Activated naive CD8-positive, alpha-beta T cell treated with anti-CD3 and anti-CD28 coated beads, Interleukin-2, amount 50 U/mL, for 24 hours (primary cell): ENCODE measurements around the gene SARNP.
A peak's percentile ranks its signal among the peaks of the same experiment; 100 is the strongest.

ENCODE experiments used
- ATAC-seq: fragments of 150-1000 bp; cut with Tn5 transposase; one replicate; pipeline ENCODE4 v1.10.0; 2021
- DNase-seq: peaks from one replicate; pipeline ENCODE4 v3.0.0; 2021
- H3K27ac Mint-ChIP-seq: one replicate; pipeline ENCODE4 v1.8.0; 2021; ENCODE audit warnings: mild to moderate bottlenecking, mixed read lengths
- H3K27me3 Mint-ChIP-seq: one replicate; pipeline ENCODE4 v1.8.0; 2021; ENCODE audit warnings: mixed read lengths
- H3K36me3 Mint-ChIP-seq: one replicate; pipeline ENCODE4 v1.8.0; 2021; ENCODE audit warnings: low read depth, mixed read lengths
- H3K4me1 Mint-ChIP-seq: one replicate; pipeline ENCODE4 v1.8.0; 2021; ENCODE audit warnings: mixed read lengths
- H3K4me3 Mint-ChIP-seq: one replicate; pipeline ENCODE4 v1.8.0; 2021; ENCODE audit warnings: mild to moderate bottlenecking, moderate library complexity, mixed read lengths
- H3K9me3 Mint-ChIP-seq: one replicate; pipeline ENCODE4 v1.8.0; 2021; ENCODE audit warnings: mixed read lengths

The SARNP gene

DNA sequence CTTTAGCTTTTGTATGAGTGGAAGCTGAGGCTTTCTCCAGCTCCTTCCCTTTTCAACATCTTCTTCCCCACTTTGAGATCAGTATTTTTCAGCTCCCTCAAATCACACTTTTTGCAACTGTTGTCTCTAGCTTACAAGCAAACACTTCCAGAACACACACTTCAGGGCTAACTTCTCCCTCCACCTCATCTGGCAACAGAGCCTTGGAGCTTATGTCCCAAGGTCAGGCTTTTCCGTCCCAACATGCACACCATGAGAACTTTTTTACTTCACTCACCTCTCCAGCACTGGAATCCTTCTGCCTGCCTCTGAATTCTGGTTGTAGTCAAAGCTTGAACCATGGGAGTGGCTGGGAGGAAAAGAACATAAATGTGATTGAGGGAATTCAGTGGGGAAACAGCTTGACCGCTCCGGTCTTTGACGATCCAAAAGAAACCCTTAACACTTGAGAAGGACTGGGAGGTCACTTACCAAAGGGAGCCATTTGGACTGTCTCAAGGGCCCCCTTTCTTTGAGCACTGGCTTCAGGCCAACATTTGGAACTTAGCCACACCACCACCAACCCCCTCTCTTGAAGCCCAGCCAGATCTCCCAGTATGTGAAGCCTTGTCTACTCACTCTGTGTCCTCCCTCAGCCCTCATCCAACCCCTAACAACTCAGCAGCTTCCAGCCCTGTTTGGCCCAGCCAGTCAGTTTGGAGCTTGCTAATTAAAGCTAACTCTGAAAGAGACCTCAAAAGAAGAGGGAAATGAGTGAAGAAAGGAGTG is 105.6 kb downstream of the SARNP start:
- no peaks in the 10 kb centered on the region for H3K9me3 Mint-ChIP-seq
- H3K36me3 Mint-ChIP-seq = peaks cover 5% of the 10 kb centered on the region
- no peak overlapping the region for H3K27ac Mint-ChIP-seq
- H3K27me3 Mint-ChIP-seq = peaks cover 24% of the 10 kb centered on the region
- peaks cover 34% of the 10 kb centered on the region for H3K4me1 Mint-ChIP-seq
- DNase-seq = no peak
- H3K4me3 Mint-ChIP-seq = no peak overlapping the region
- no peak for ATAC-seq

DNA sequence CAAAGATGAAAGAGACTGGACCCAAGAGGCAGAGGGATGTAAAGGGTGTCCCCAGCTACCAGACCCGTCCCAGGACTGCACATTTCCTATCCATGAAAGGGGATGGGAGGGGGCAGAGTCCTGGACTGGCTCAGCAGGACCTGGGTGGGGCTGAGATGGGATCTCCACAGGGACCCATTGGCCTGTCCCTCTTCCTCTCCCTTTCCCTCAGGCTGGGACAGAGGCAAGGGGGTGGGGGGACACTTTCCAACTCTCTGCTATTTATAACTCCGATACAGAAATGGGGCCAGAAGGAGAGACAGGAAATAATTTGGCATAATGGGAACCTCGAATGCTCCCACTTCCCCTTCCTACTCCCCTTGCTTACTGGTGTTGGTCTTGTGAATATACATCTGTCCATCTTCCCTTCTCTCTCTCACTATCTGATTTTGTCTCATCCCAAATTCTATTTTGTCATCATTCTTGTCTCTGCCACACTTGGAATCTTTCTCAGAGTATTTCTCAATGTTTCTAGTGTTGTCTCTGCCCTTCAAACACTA is 108.8 kb downstream of the SARNP start:
- no peaks in the 10 kb centered on the region for H3K9me3 Mint-ChIP-seq
- H3K36me3 Mint-ChIP-seq = no peaks in the 10 kb centered on the region
- DNase-seq (no peak), ATAC-seq (no peak)
- H3K27ac Mint-ChIP-seq = no peak overlapping the region
- peaks cover 18% of the 10 kb centered on the region for H3K4me1 Mint-ChIP-seq
- H3K4me3 Mint-ChIP-seq = peak overlapping the region; percentile 73
- peaks cover 28% of the 10 kb centered on the region for H3K27me3 Mint-ChIP-seq

DNA sequence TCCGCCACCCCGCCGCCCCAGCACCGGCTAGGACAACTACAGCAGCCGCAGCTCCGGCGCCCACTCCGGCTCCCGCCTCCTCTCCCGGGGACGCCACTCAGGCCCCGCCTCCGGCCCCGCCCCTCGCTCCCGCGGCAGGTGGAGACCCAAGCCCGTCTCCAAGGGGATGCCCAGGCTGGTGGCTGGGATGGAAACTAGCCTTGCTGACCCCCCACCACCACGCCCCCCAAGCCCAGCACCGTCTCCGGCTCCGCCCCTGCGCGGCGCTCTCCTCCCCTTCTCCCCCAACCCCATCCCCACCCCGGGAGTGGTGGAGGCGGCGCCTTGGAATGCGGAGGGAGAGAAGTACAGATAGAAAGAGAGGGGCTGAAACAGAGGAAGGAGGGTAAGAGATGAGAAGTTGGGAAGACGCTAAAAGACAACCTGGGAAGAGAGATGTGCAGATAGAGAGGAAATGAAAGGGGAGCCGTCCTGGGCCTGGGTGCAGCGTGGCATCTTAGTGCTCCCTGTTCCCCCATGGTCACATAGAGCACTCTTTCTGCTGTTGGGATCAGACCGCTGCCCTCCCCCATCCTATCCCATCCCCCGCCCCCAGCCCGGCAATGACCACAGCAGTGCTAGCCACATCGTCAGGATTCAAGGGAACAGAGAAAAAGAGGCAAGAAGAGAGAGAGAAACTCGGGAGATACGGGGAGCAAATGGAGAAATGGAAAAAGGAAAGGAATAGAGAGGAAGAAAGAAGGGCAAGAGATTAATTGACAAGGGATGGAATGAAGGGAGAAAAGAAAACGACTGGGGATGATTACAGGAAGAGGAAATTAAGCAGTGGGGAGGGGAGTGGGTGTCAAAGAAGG is 109.5 kb downstream of the SARNP start, which contains the start of gene ITGA7:
Gene ITGA7 (minus strand): TSS at position 64 of the 854 bp plus-strand sequence. CDS start 222 bp downstream, outside the sequence.
- Mint-ChIP-seq H3K27ac (no peak within 1 kb of the TSS), H3K9me3 (no peaks in the 10 kb centered on the region), H3K36me3 (no peaks in the 10 kb centered on the region), H3K27me3 (peaks cover 28% of the 10 kb centered on the region), H3K4me3 (peak within 1 kb of the TSS; percentile 73), H3K4me1 (peaks cover 18% of the 10 kb centered on the region)
- DNase-seq = peak; percentile 64
- peak; percentile 38 for ATAC-seq
